GM10248 (cell line): Measurements from ENCODE around the gene GNB1L.

Experiments
- CTCF ChIA-PET: fragments of 300-600 bp; sonication (Branson Sonifier 250); formaldehyde crosslinking; extraction: SDS; loops from one replicate; lab custom pipeline; 2021; ENCODE audit warnings: antibody characterized with exemption; lab: Yijun Ruan, JAX
- POLR2A ChIA-PET: fragments of 350-650 bp; sonication (Branson Sonifier 250); formaldehyde crosslinking; extraction: SDS; loops from one replicate; lab custom pipeline; 2020; ENCODE audit warnings: antibody characterized with exemption; lab: Yijun Ruan, JAX
- DNase-seq: peaks from one replicate; pipeline ENCODE4 v3.0.0; 2012; ENCODE audit errors: extremely low spot score
- CTCF ChIP-seq: IDR thresholded peaks from 2 replicates; pipeline ENCODE4 v1.5.1; 2012; ENCODE audit warnings: mild to moderate bottlenecking, low read depth; ENCODE audit errors: extremely low read depth, missing control alignments, control extremely low read depth

Gene GNB1L

GRCh38 chr22:19786959-19787848, 67.5 kb downstream of the GNB1L start:
- ChIA-PET CTCF (no interaction called here), POLR2A (no interaction called here)
- TF ChIP-seq CTCF: no peak
- no peak for DNase-seq

GRCh38 chr22:19786264-19786585, 68.4 kb downstream of the GNB1L start:
- POLR2A ChIA-PET: no interaction called here
- no peak for DNase-seq
- CTCF ChIA-PET: no interaction called here
- no peak for TF ChIP-seq CTCF

- DNase-seq: no peak
- POLR2A ChIA-PET: no interaction called here
- no peak for TF ChIP-seq CTCF
- CTCF ChIA-PET: no interaction called here
Observed at GRCh38 chr22:19785461-19786263, 69.0 kb downstream of the GNB1L start.

- TF ChIP-seq CTCF: no peak
- DNase-seq: no peak
- CTCF ChIA-PET: no interaction called here
- POLR2A ChIA-PET: no interaction called here
Observed at GRCh38 chr22:19784384-19785175, 70.1 kb downstream of the GNB1L start.

- ChIA-PET POLR2A (no interaction called here), CTCF (interaction anchor here (1.2 kb wide), 1 partner anchor 126 kb away, joined by 4 read pairs; no protein-coding TSS in a partner anchor)
- DNase-seq: no peak
- no peak for TF ChIP-seq CTCF
Observed at GRCh38 chr22:19783586-19784383, 70.9 kb downstream of the GNB1L start.
